HEK293T (cell line): ENCODE measurements around the gene TAAR9.
A peak's percentile ranks its signal among the peaks of the same experiment; 100 is the strongest.

Experiments
- CTCF ChIA-PET: fragments of 350-600 bp; formaldehyde crosslinking; extraction: SDS; loops from one replicate; lab custom pipeline; 2021; ENCODE audit warnings: antibody characterized with exemption, inconsistent platforms; lab: Yijun Ruan, JAX
- POLR2A ChIA-PET: fragments of 350-600 bp; formaldehyde crosslinking; extraction: SDS; loops from one replicate; lab custom pipeline; 2020; ENCODE audit warnings: antibody characterized with exemption, inconsistent platforms; lab: Yijun Ruan, JAX
- DNase-seq: peaks from one replicate; pipeline ENCODE4 v3.0.0; 2012; ENCODE audit warnings: mixed read lengths; ENCODE audit errors: extremely low spot score
- ARNT ChIP-seq: fragments of 450-650 bp; IDR thresholded peaks from 2 replicates; pipeline ENCODE4 v1.6.1; 2017; ENCODE audit warnings: mild to moderate bottlenecking
- BHLHE40 ChIP-seq: fragments of 450-650 bp; IDR thresholded peaks from 2 replicates; pipeline ENCODE4 v1.6.1; 2016; ENCODE audit warnings: mild to moderate bottlenecking, moderate library complexity, borderline replicate concordance
- CTBP1 ChIP-seq: fragments of 450-650 bp; IDR thresholded peaks from 2 replicates; pipeline ENCODE4 v1.6.1; 2016; ENCODE audit warnings: borderline replicate concordance
- ELF4 ChIP-seq: fragments of 450-650 bp; IDR thresholded peaks from 2 replicates; pipeline ENCODE4 v1.6.1; 2017; ENCODE audit warnings: antibody characterized with exemption
- FOXA1 ChIP-seq: fragments of 450-650 bp; IDR thresholded peaks from 2 replicates; pipeline ENCODE4 v1.6.1; 2016; ENCODE audit warnings: mild to moderate bottlenecking
- FOXK2 ChIP-seq: fragments of 450-650 bp; IDR thresholded peaks from 2 replicates; pipeline ENCODE4 v1.6.1; 2016; ENCODE audit warnings: mild to moderate bottlenecking
- FOXM1 ChIP-seq: fragments of 450-650 bp; IDR thresholded peaks from 2 replicates; pipeline ENCODE4 v1.6.1; 2017; ENCODE audit warnings: mild to moderate bottlenecking, borderline replicate concordance
- HDGF ChIP-seq: fragments of 450-650 bp; IDR thresholded peaks from 2 replicates; pipeline ENCODE4 v1.6.1; 2017; ENCODE audit warnings: antibody characterized with exemption, borderline replicate concordance
- L3MBTL2 ChIP-seq: fragments of 450-650 bp; conservative IDR thresholded peaks from 2 replicates; pipeline ENCODE4 v1.6.1; 2016; ENCODE audit warnings: mild to moderate bottlenecking
- LEF1 ChIP-seq: fragments of 450-650 bp; IDR thresholded peaks from 2 replicates; pipeline ENCODE4 v1.6.1; 2017; ENCODE audit warnings: mild to moderate bottlenecking, borderline replicate concordance
- NFRKB ChIP-seq: fragments of 450-650 bp; IDR thresholded peaks from 2 replicates; pipeline ENCODE4 v1.6.1; 2016; ENCODE audit warnings: mild to moderate bottlenecking, moderate library complexity
- SP1 ChIP-seq: fragments of 450-650 bp; IDR thresholded peaks from 2 replicates; pipeline ENCODE4 v1.6.1; 2017
- SUZ12 ChIP-seq: fragments of 450-650 bp; IDR thresholded peaks from 2 replicates; pipeline ENCODE4 v1.6.1; 2016; ENCODE audit warnings: mild to moderate bottlenecking
- TARDBP ChIP-seq: fragments of 450-650 bp; IDR thresholded peaks from 2 replicates; pipeline ENCODE4 v1.6.1; 2016
- ZNF384 ChIP-seq: fragments of 450-650 bp; IDR thresholded peaks from 2 replicates; pipeline ENCODE4 v1.6.1; 2016
- TF ChIP-seq, protein P1 (sequence below): fragments of 450-650 bp; IDR thresholded peaks from 2 replicates; pipeline ENCODE4 v1.6.1; 2016

The TAAR9 gene

GRCh38 chr6:132512638-132513632, 25.1 kb upstream of the TAAR9 start, which contains the start of gene STX7:
Gene STX7, minus strand, starts transcription at chr6:132513116. Its CDS starts 9,586 bp downstream, at chr6:132503530.
- TF ChIP-seq SUZ12: no peak
- TF ChIP-seq CTBP1: no peak
- peak; percentile 82 for TF ChIP-seq L3MBTL2
- no peak for TF ChIP-seq LEF1
- no peak for TF ChIP-seq BHLHE40
- TF ChIP-seq FOXK2: no peak
- TF ChIP-seq FOXA1: no peak
- peak; percentile 41; the same call in 1 of the 2 replicates for TF ChIP-seq FOXM1
- no peak for TF ChIP-seq NFRKB
- TF ChIP-seq HDGF: no peak
- TF ChIP-seq ARNT: no peak
- TF ChIP-seq, protein P1, sequence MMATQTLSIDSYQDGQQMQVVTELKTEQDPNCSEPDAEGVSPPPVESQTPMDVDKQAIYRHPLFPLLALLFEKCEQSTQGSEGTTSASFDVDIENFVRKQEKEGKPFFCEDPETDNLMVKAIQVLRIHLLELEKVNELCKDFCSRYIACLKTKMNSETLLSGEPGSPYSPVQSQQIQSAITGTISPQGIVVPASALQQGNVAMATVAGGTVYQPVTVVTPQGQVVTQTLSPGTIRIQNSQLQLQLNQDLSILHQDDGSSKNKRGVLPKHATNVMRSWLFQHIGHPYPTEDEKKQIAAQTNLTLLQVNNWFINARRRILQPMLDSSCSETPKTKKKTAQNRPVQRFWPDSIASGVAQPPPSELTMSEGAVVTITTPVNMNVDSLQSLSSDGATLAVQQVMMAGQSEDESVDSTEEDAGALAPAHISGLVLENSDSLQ: peak; percentile 99
- ChIA-PET POLR2A (interaction anchor here (0.5 to 1.7 kb wide), 10 partner anchors 11 to 301 kb away, joined by 3 to 11 read pairs (median 5); partner anchors contain the start of genes RPS12 and SLC18B1), CTCF (interaction anchor here (0.5 to 1.9 kb wide), 6 partner anchors 18 to 269 kb away, joined by 3 to 6 read pairs (median 4); no protein-coding TSS in a partner anchor)
- DNase-seq: peak; percentile 96

DNA sequence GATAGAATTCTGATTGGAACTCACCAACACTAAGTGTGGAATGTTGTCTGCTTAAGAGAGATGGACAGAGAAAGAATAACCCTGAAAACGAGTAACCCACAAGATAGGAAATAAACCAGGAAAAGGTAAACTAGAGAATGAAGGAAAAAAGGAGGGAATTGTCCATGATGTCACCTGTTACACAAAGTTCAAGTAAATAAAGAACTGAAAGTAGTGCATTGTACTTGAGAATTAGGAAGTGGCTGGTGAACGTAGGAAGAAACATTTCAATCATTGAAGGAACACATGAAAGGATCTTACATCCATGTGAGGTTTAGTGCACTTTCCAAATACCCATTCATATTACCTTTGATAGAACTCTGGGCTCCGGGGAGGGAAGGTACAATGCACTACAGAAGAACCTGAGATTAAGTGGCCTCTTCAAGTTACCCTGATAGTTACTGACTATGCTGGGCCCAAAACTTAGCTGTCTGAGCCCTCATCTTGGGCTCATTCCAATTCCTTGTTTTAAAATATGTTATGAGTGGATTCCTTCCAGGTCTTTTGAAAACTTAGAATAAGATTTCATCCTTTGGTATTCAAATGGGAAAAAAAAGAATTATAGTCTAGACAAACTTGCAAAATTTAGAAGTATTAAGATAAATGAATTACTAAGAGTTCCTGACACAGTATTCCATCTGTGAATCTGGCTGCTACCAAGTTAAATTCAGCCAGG, 24.1 kb upstream of the TAAR9 start:
- POLR2A ChIA-PET: interaction anchor here (1.3 to 1.7 kb wide), 2 partner anchors 284 to 300 kb away, joined by 6 to 7 read pairs; partner anchors contain the start of genes RPS12 and SLC18B1
- CTCF ChIA-PET: interaction anchor here (0.6 kb wide), 1 partner anchor 555 kb away, joined by 3 read pairs; no protein-coding TSS in a partner anchor
- DNase-seq: no peak
- TF ChIP-seq FOXM1 (no peak), ZNF384 (no peak), SP1 (no peak), CTBP1 (no peak), ARNT (no peak), LEF1 (no peak)

GRCh38 chr6:132515386-132515785, 22.7 kb upstream of the TAAR9 start:
- TF ChIP-seq L3MBTL2: no peak
- no peak for TF ChIP-seq HDGF
- TF ChIP-seq ELF4: no peak
- TF ChIP-seq FOXM1: no peak
- TF ChIP-seq NFRKB: no peak
- TF ChIP-seq BHLHE40: no peak
- no peak for TF ChIP-seq SUZ12
- no peak for TF ChIP-seq LEF1
- no peak for TF ChIP-seq ZNF384
- TF ChIP-seq TARDBP: no peak
- TF ChIP-seq, protein P1: no peak
- no peak for TF ChIP-seq ARNT
- TF ChIP-seq FOXA1: no peak
- no peak for TF ChIP-seq SP1
- no peak for TF ChIP-seq CTBP1
- TF ChIP-seq FOXK2: no peak
- ChIA-PET CTCF (no interaction called here), POLR2A (no interaction called here)
- DNase-seq: no peak

GRCh38 chr6:132520953-132521352, 17.1 kb upstream of the TAAR9 start:
- no peak for DNase-seq
- TF ChIP-seq L3MBTL2: no peak
- no peak for TF ChIP-seq FOXM1
- no peak for TF ChIP-seq LEF1
- TF ChIP-seq ZNF384: no peak
- no peak for TF ChIP-seq NFRKB
- no peak for TF ChIP-seq CTBP1
- no peak for TF ChIP-seq FOXA1
- TF ChIP-seq HDGF: no peak
- TF ChIP-seq TARDBP: no peak
- ChIA-PET CTCF (no interaction called here), POLR2A (no interaction called here)

DNA sequence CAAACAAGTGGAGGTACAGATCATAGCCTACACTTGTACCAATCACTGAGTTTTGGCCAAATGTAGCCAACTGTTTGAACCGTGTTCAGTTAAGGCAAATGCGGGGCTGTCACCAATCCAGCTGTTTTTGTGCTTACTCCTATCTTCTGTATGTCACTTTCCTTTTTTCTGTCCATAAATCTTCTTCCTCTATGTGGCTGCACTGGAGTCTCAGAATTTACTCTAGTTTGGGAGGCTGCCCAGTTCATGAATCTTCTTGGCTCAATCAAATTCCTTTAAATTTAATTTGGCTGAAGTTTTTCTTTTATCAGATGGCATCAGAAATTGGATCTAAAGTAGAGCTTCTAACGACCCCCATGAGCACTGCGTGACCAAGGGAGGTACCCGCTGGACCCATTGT, 13.4 kb upstream of the TAAR9 start:
- DNase-seq: no peak
- ChIA-PET POLR2A (interaction anchor here (1.7 kb wide), 1 partner anchor 12 kb away, joined by 11 read pairs; the partner anchor contains the start of gene STX7), CTCF (no interaction called here)
- TF ChIP-seq FOXA1 (no peak), L3MBTL2 (no peak), ARNT (no peak), ZNF384 (no peak), BHLHE40 (no peak), LEF1 (no peak), FOXM1 (no peak), NFRKB (no peak), TARDBP (no peak)
- TF ChIP-seq, protein P1: no peak
